Transverse colon (tissue), 4 donors: ENCODE results near the gene POLR2E. TPM values are rescaled to one million over a fixed set of nuclear protein-coding genes. Genes with fewer than 3 reads are reported as not detected.

Experiments used
- DNase-seq: peaks from one replicate; pipeline ENCODE4 v3.0.0-alpha.2; 2019
- H3K27ac ChIP-seq, 4 donors: fragments of 200-600 bp; sonication (generic); 2 replicates each; pipeline ENCODE4 v1.5.1; 2016 to 2018; ENCODE audit warnings: inconsistent platforms in 4 of 4
- H3K27me3 ChIP-seq: fragments of 200-600 bp; sonication (generic); 2 replicates; pipeline ENCODE4 v1.5.1; 2017; ENCODE audit warnings: inconsistent platforms
- H3K36me3 ChIP-seq, 4 donors: fragments of 200-600 bp; sonication (generic); 2 replicates each; pipeline ENCODE4 v1.5.1; 2017 to 2019; ENCODE audit warnings: inconsistent platforms in 4 of 4
- H3K4me1 ChIP-seq, 4 donors: fragments of 200-600 bp; sonication (generic); 2 replicates each; pipeline ENCODE4 v1.5.1; 2017 to 2020; ENCODE audit warnings: inconsistent platforms in 4 of 4
- H3K4me3 ChIP-seq, 4 donors: fragments of 200-600 bp; sonication (generic); 1 replicate in 1 of 4; 2 replicates in 3 of 4; pipeline versions ENCODE4 v1.5.1 to v1.6.1; 2017 to 2019; ENCODE audit warnings: inconsistent platforms in 4 of 4
- H3K9me3 ChIP-seq, 2 donors: fragments of 200-600 bp; sonication (generic); 2 replicates each; pipeline ENCODE4 v1.5.1; 2017 to 2019; ENCODE audit warnings: inconsistent platforms in 2 of 2
- CTCF ChIP-seq, 5 experiments: fragments of 200-600 bp in 3 of 5; fragments of 450-650 bp in 2 of 5; sonication (generic) in 3 of 5; IDR thresholded peaks; 1 replicate in 2 of 5; 2 replicates in 3 of 5; pipeline ENCODE4 v1.5.1; 2016 to 2017; ENCODE audit warnings: antibody characterized with exemption in 5 of 5, inconsistent platforms in 3 of 5, mild to moderate bottlenecking in 2 of 5, moderate library complexity in 1 of 5
- EP300 ChIP-seq: sonication (generic); formaldehyde crosslinking; IDR thresholded peaks from one replicate; pipeline ENCODE4 v1.6.1; 2017; ENCODE audit warnings: antibody characterized with exemption, low read depth
- POLR2A ChIP-seq: fragments of 450-650 bp; IDR thresholded peaks from one replicate; pipeline ENCODE4 v1.6.1; 2016; ENCODE audit warnings: antibody characterized with exemption, mild to moderate bottlenecking, moderate library complexity
- POLR2AphosphoS5 ChIP-seq, 3 donors: sonication (generic); formaldehyde crosslinking; IDR thresholded peaks; one replicate each; pipeline ENCODE4 v1.6.1; 2016; ENCODE audit warnings: antibody characterized with exemption in 3 of 3
- WGBS, 2 donors: methylation state at CpG; one replicate each; pipeline ENCODE4 v1.1.5; 2018; ENCODE audit warnings: low coverage in 1 of 2; 5-methylcytosine and 5-hydroxymethylcytosine counted together
- in situ Hi-C, 4 donors: fragments of 200-750 bp; cut with MboI; loops; one replicate each; pipeline versions ENCODE4 v1.15.0 to v1.15.1; 2017; ENCODE audit warnings: low sequenced_read_pairs in 3 of 4, low pct_ligation_motif_present in 1 of 4, low pct_unique_long_range_greater_than_20kb in 1 of 4
- intact Hi-C: fragments of 100-400 bp; cut with DNase I; formaldehyde crosslinking; loops from one replicate; pipeline ENCODE4 v1.15.1; 2023; ENCODE audit warnings: low total_unique reads
- total RNA-seq, 4 donors: library from RNA; depleted of rRNA; stranded (reverse); fragments of >200 nt; gene quantifications; one replicate each; pipeline ENCODE4 v1.1.0, GENCODE V29; 2016

Gene POLR2E
- total RNA-seq, 4 donors from 2014 or later, result 74.8 to 167 (median 103) TPM

GRCh38 chr19:1055028-1055425, 40.1 kb downstream of the POLR2E start:
- no peaks in the 10 kb centered on the region for H3K27me3 ChIP-seq
- intact Hi-C loops, result no loop called here
- H3K4me1 ChIP-seq, result no peaks in the 10 kb centered on the region
- no peak overlapping the region for H3K27ac ChIP-seq
- H3K36me3 ChIP-seq, result no peaks in the 10 kb centered on the region
- no peak for TF ChIP-seq POLR2A
- TF ChIP-seq POLR2AphosphoS5 (IDR thresholded peaks at IDR 0.05), result no peak
- TF ChIP-seq CTCF (IDR thresholded peaks at IDR 0.05), result no peak
- TF ChIP-seq EP300, result no peak
- in situ Hi-C loops, result no loop called here
- H3K4me3 ChIP-seq, result no peak overlapping the region
- DNase-seq, result no peak
- H3K9me3 ChIP-seq, result peaks cover 0 to 13% of the 10 kb centered on the region in 2 donors
- 95% methylated on average over 11 of the region's 14 CpGs; no CpG with 5 or more reads in 1 of the 2 donors for WGBS, 2 donors

- Histone ChIP-seq H3K36me3 (no peaks in the 10 kb centered on the region), H3K4me3 (no peak overlapping the region), H3K4me1 (no peaks in the 10 kb centered on the region), H3K27ac (no peak overlapping the region), H3K27me3 (no peaks in the 10 kb centered on the region), H3K9me3 (peaks cover 0 to 13% of the 10 kb centered on the region in 2 donors)
- no peak for DNase-seq
- 96% methylated on average over 24 of the region's 28 CpGs; no CpG with 5 or more reads in 1 of the 2 donors for WGBS, 2 donors
- in situ Hi-C loops (no loop called here), intact Hi-C loops (no loop called here)
- no peak for TF ChIP-seq POLR2A
- no peak for TF ChIP-seq EP300
- no peak for TF ChIP-seq CTCF (IDR thresholded peaks at IDR 0.05)
- TF ChIP-seq POLR2AphosphoS5 (IDR thresholded peaks at IDR 0.05), result no peak
These were observed 40.8 kb downstream of the POLR2E start for GRCh38 chr19:1054102-1055027.

- Histone ChIP-seq H3K27ac (no peak overlapping the region), H3K4me3 (no peak overlapping the region), H3K9me3 (peaks cover 0 to 13% of the 10 kb centered on the region in 2 donors), H3K4me1 (no peaks in the 10 kb centered on the region), H3K27me3 (no peaks in the 10 kb centered on the region), H3K36me3 (no peaks in the 10 kb centered on the region)
- in situ Hi-C loops (no loop called here), intact Hi-C loops (no loop called here)
- no peak for TF ChIP-seq EP300
- TF ChIP-seq CTCF (IDR thresholded peaks at IDR 0.05), result no peak
- TF ChIP-seq POLR2AphosphoS5 (IDR thresholded peaks at IDR 0.05), result no peak
- no peak for TF ChIP-seq POLR2A
- DNase-seq, result peak; percentile 5
- WGBS, 2 donors, result 88 to 90% methylated on average over 2 to 30 of the region's 31 CpGs
These were observed 41.7 kb downstream of the POLR2E start for GRCh38 chr19:1053176-1054101.

GRCh38 chr19:1052349-1052975, 42.7 kb downstream of the POLR2E start:
- intact Hi-C loops, result no loop called here
- Histone ChIP-seq H3K27ac (no peak overlapping the region), H3K36me3 (no peaks in the 10 kb centered on the region), H3K4me1 (no peaks in the 10 kb centered on the region), H3K27me3 (no peaks in the 10 kb centered on the region), H3K4me3 (no peak overlapping the region), H3K9me3 (peaks cover 0 to 7% of the 10 kb centered on the region in 2 donors)
- TF ChIP-seq POLR2AphosphoS5 (IDR thresholded peaks at IDR 0.05) (no peak), EP300 (no peak), POLR2A (no peak), CTCF (IDR thresholded peaks at IDR 0.05) (no peak)
- WGBS, 2 donors, result 76% methylated on average over 2 of the region's 5 CpGs; no CpG with 5 or more reads in 1 of the 2 donors
- DNase-seq, result no peak
- in situ Hi-C loops, result no loop called here
